ENCODE data around the gene DGKH. TPM values are rescaled to one million over a fixed set of nuclear protein-coding genes. Genes with fewer than 3 reads are reported as not detected.
A peak's percentile ranks its signal among the peaks of the same experiment; 100 is the strongest.

Gene DGKH
- total RNA-seq, 1 experiment from 2014 or later, result 7.3 TPM

GRCh38 chr13:42247883-42248282, 199.4 kb downstream of the DGKH start:
- Histone ChIP-seq H3K9me2 (replicated peaks; ENCODE audit: insufficient read depth, low read length) (no peaks in the 10 kb centered on the region), H3K79me2 (ENCODE audit: low read length) (no peaks in the 10 kb centered on the region), H2AFZ (ENCODE audit: low read length) (no peak overlapping the region), H4K20me1 (ENCODE audit: insufficient read depth, low read depth, low read length) (no peaks in the 10 kb centered on the region), H3K4me1 (ENCODE audit: low read length) (no peaks in the 10 kb centered on the region), H3K36me3 (ENCODE audit: insufficient read depth, low read length) (no peaks in the 10 kb centered on the region), H3K27me3 (ENCODE audit: low read length) (no peaks in the 10 kb centered on the region), H3K9me3 (ENCODE audit: low read length) (no peaks in the 10 kb centered on the region), H3K4me3 (ENCODE audit: low read length) (no peak overlapping the region), H3K4me2 (ENCODE audit: low read depth, low read length, poor library complexity, severe bottlenecking) (no peak overlapping the region), H3K27ac (ENCODE audit: low read length) (no peak overlapping the region), H3K9ac (ENCODE audit: low read length) (no peak overlapping the region)
- DNase-seq, result no peak

DNA sequence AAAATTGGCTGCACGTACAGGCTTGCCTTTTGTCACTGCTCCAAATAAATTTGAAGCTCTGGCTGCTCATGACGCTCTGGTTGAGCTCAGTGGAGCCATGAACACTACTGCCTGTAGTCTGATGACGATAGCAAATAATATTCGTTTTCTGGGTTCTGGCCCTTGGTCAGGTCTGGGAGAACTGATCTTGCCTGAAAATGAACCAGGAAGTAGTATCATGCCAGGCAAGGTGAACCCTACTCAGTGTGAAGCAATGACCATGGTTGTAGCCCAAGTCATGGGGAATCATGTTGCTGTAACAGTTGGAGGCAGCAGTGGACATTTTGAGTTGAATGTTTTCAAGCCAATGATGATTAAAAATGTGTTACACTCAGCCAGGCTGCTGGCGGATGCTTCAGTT, 207.4 kb downstream of the DGKH start:
- Histone ChIP-seq H3K79me2 (ENCODE audit: low read length) (no peaks in the 10 kb centered on the region), H3K27me3 (ENCODE audit: low read length) (no peaks in the 10 kb centered on the region), H3K4me2 (ENCODE audit: low read depth, low read length, poor library complexity, severe bottlenecking) (no peak overlapping the region), H3K27ac (ENCODE audit: low read length) (no peak overlapping the region), H3K36me3 (ENCODE audit: insufficient read depth, low read length) (no peaks in the 10 kb centered on the region), H3K4me1 (ENCODE audit: low read length) (no peaks in the 10 kb centered on the region), H3K9me3 (ENCODE audit: low read length) (no peaks in the 10 kb centered on the region), H4K20me1 (ENCODE audit: insufficient read depth, low read depth, low read length) (no peaks in the 10 kb centered on the region), H3K9me2 (replicated peaks; ENCODE audit: insufficient read depth, low read length) (no peaks in the 10 kb centered on the region), H3K4me3 (ENCODE audit: low read length) (no peak overlapping the region), H3K9ac (ENCODE audit: low read length) (no peak overlapping the region), H2AFZ (ENCODE audit: low read length) (no peak overlapping the region)
- DNase-seq, result no peak

GRCh38 chr13:42258747-42259146, 210.3 kb downstream of the DGKH start:
- Histone ChIP-seq H3K9me2 (replicated peaks; ENCODE audit: insufficient read depth, low read length) (no peaks in the 10 kb centered on the region; the same call in 1 of the 2 replicates), H3K79me2 (ENCODE audit: low read length) (no peaks in the 10 kb centered on the region), H3K4me1 (ENCODE audit: low read length) (peaks cover 6% of the 10 kb centered on the region), H4K20me1 (ENCODE audit: insufficient read depth, low read depth, low read length) (no peaks in the 10 kb centered on the region), H3K27ac (ENCODE audit: low read length) (no peak overlapping the region), H3K36me3 (ENCODE audit: insufficient read depth, low read length) (no peaks in the 10 kb centered on the region), H3K9ac (ENCODE audit: low read length) (no peak overlapping the region), H3K9me3 (ENCODE audit: low read length) (no peaks in the 10 kb centered on the region), H3K4me2 (ENCODE audit: low read depth, low read length, poor library complexity, severe bottlenecking) (no peak overlapping the region), H3K27me3 (ENCODE audit: low read length) (no peaks in the 10 kb centered on the region), H3K4me3 (ENCODE audit: low read length) (no peak overlapping the region), H2AFZ (ENCODE audit: low read length) (no peak overlapping the region)
- no peak for DNase-seq

DNA sequence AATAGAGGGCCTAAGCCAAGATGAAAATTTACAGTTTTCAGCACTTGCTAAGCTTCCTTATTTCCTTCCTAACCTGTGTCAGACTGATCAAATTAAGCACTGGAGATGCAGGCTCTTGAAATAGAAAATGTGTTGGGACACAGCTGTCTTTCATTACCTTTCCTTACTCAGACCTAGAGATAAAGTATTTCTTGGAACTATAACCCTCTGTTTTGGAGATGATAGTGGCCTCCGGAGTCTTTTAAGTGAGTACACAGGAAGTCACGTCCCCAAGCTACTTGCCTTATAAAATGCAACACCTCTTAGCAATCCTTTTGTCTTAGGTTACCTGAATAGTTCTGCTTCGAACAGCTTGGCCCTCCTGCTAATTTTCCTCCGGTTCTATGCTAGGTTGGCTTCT, 211.1 kb downstream of the DGKH start:
- DNase-seq, result no peak
- no peaks in the 10 kb centered on the region for H3K36me3 ChIP-seq (ENCODE audit: insufficient read depth, low read length)
- no peaks in the 10 kb centered on the region for H3K27me3 ChIP-seq (ENCODE audit: low read length)
- no peaks in the 10 kb centered on the region; the same call in 1 of the 2 replicates for H3K9me2 ChIP-seq (replicated peaks; ENCODE audit: insufficient read depth, low read length)
- H3K4me2 ChIP-seq (ENCODE audit: low read depth, low read length, poor library complexity, severe bottlenecking), result no peak overlapping the region
- no peaks in the 10 kb centered on the region for H4K20me1 ChIP-seq (ENCODE audit: insufficient read depth, low read depth, low read length)
- no peak overlapping the region for H3K4me3 ChIP-seq (ENCODE audit: low read length)
- H3K9me3 ChIP-seq (ENCODE audit: low read length), result no peaks in the 10 kb centered on the region
- no peak overlapping the region for H2AFZ ChIP-seq (ENCODE audit: low read length)
- no peak overlapping the region for H3K9ac ChIP-seq (ENCODE audit: low read length)
- no peaks in the 10 kb centered on the region for H3K79me2 ChIP-seq (ENCODE audit: low read length)
- no peak overlapping the region for H3K27ac ChIP-seq (ENCODE audit: low read length)
- H3K4me1 ChIP-seq (ENCODE audit: low read length), result peaks cover 6% of the 10 kb centered on the region

- Histone ChIP-seq H3K9me3 (ENCODE audit: low read length) (no peaks in the 10 kb centered on the region), H4K20me1 (ENCODE audit: insufficient read depth, low read depth, low read length) (no peaks in the 10 kb centered on the region), H3K4me3 (ENCODE audit: low read length) (no peak overlapping the region), H3K9me2 (replicated peaks; ENCODE audit: insufficient read depth, low read length) (no peaks in the 10 kb centered on the region; the same call in 1 of the 2 replicates), H3K27me3 (ENCODE audit: low read length) (no peaks in the 10 kb centered on the region), H2AFZ (ENCODE audit: low read length) (no peak overlapping the region), H3K79me2 (ENCODE audit: low read length) (no peaks in the 10 kb centered on the region), H3K4me1 (ENCODE audit: low read length) (peaks cover 6% of the 10 kb centered on the region), H3K9ac (ENCODE audit: low read length) (no peak overlapping the region), H3K4me2 (ENCODE audit: low read depth, low read length, poor library complexity, severe bottlenecking) (no peak overlapping the region), H3K27ac (ENCODE audit: low read length) (no peak overlapping the region), H3K36me3 (ENCODE audit: insufficient read depth, low read length) (no peaks in the 10 kb centered on the region)
- no peak for DNase-seq
Measured at GRCh38 chr13:42260903-42261654, 212.6 kb downstream of the DGKH start.

DNA sequence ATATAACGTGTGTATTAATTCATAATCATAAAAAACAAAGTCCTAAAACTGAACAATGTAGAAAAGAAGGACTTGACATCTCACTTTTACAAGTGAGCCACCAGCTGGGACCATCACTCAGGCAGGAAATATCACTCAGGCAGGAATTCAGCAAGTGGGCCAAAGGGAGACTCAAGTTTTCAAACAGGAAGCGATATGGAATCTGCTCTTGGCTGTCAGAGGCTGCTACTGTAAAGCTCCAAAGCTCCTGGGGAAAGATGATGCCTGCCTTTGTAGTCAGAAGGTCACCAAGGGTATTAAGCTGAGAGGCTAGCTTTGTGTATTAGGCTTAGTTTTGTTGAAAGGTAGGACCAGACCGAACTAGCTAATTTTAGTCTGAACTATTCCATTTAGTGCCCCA, 218.0 kb downstream of the DGKH start:
- Histone ChIP-seq H3K9me2 (replicated peaks; ENCODE audit: insufficient read depth, low read length) (no peaks in the 10 kb centered on the region; the same call in 1 of the 2 replicates), H3K79me2 (ENCODE audit: low read length) (no peaks in the 10 kb centered on the region), H3K4me3 (ENCODE audit: low read length) (no peak overlapping the region), H3K27me3 (ENCODE audit: low read length) (no peaks in the 10 kb centered on the region), H4K20me1 (ENCODE audit: insufficient read depth, low read depth, low read length) (no peaks in the 10 kb centered on the region), H3K4me2 (ENCODE audit: low read depth, low read length, poor library complexity, severe bottlenecking) (no peak overlapping the region), H3K27ac (ENCODE audit: low read length) (no peak overlapping the region), H3K36me3 (ENCODE audit: insufficient read depth, low read length) (no peaks in the 10 kb centered on the region), H3K9me3 (ENCODE audit: low read length) (no peaks in the 10 kb centered on the region), H3K4me1 (ENCODE audit: low read length) (peaks cover 18% of the 10 kb centered on the region), H3K9ac (ENCODE audit: low read length) (no peak overlapping the region), H2AFZ (ENCODE audit: low read length) (no peak overlapping the region)
- no peak for DNase-seq

DNA sequence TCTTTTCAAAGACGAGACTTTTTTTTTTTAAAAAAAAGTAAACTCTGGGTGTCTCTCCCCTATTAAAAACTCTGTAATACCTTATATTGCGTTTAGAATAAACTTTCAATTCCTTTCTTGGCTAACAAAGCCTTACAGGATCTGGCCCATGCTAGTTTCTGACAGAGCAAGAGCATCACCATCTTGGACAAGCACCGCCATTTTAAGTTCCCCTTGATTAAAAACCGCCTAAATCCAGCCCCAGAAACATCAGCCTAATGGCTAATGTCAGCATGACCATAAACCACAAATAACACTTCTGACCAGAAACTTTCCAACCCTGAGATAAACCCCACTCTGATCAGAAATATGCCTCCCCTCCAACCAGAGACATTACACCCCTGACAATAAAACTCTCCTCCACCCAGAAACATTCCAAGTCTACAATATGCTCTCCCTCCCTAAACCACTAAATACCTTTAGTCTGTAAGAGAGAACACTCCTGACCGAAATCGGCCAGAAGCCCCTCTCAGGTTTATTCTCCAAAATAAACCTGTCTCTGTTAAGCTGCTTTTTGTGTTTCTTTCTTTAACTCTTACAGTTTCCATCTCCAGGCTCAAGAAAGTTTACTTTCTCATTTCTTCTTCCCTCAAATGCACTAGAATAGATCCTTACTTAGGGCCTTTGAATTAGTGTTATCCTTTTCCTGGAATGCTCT, 221.9 kb downstream of the DGKH start:
- no peaks in the 10 kb centered on the region for H3K27me3 ChIP-seq (ENCODE audit: low read length)
- no peaks in the 10 kb centered on the region for H3K9me2 ChIP-seq (replicated peaks; ENCODE audit: insufficient read depth, low read length)
- no peaks in the 10 kb centered on the region for H4K20me1 ChIP-seq (ENCODE audit: insufficient read depth, low read depth, low read length)
- H3K9ac ChIP-seq (ENCODE audit: low read length), result peak overlapping the region; percentile 84; the same call in 1 of the 2 replicates
- peak overlapping the region; percentile 85 for H3K4me2 ChIP-seq (ENCODE audit: low read depth, low read length, poor library complexity, severe bottlenecking)
- DNase-seq, result no peak
- no peak overlapping the region for H2AFZ ChIP-seq (ENCODE audit: low read length)
- H3K4me1 ChIP-seq (ENCODE audit: low read length), result peaks cover 32% of the 10 kb centered on the region
- H3K4me3 ChIP-seq (ENCODE audit: low read length), result peak overlapping the region; percentile 75
- peaks cover 33% of the 10 kb centered on the region for H3K79me2 ChIP-seq (ENCODE audit: low read length)
- peaks cover 1% of the 10 kb centered on the region for H3K36me3 ChIP-seq (ENCODE audit: insufficient read depth, low read length)
- H3K27ac ChIP-seq (ENCODE audit: low read length), result 0 out of 2 replicates have a peak overlapping the region, but pooled peaks have one; percentile 74
- H3K9me3 ChIP-seq (ENCODE audit: low read length), result no peaks in the 10 kb centered on the region

GRCh38 chr13:42270857-42271215, 222.4 kb downstream of the DGKH start:
- Histone ChIP-seq H3K4me2 (ENCODE audit: low read depth, low read length, poor library complexity, severe bottlenecking) (peak overlapping the region; percentile 85), H4K20me1 (ENCODE audit: insufficient read depth, low read depth, low read length) (no peaks in the 10 kb centered on the region), H3K27me3 (ENCODE audit: low read length) (no peaks in the 10 kb centered on the region), H3K9me2 (replicated peaks; ENCODE audit: insufficient read depth, low read length) (no peaks in the 10 kb centered on the region), H3K79me2 (ENCODE audit: low read length) (peaks cover 38% of the 10 kb centered on the region), H3K36me3 (ENCODE audit: insufficient read depth, low read length) (peaks cover 5% of the 10 kb centered on the region), H3K4me1 (ENCODE audit: low read length) (peaks cover 38% of the 10 kb centered on the region), H3K9ac (ENCODE audit: low read length) (peak overlapping the region; percentile 84), H2AFZ (ENCODE audit: low read length) (peak overlapping the region; percentile 76; the same call in 1 of the 2 replicates), H3K4me3 (ENCODE audit: low read length) (peak overlapping the region; percentile 75), H3K27ac (ENCODE audit: low read length) (peak overlapping the region; percentile 74), H3K9me3 (ENCODE audit: low read length) (no peaks in the 10 kb centered on the region)
- DNase-seq, result peak; percentile 69
